A673 (cell line): ENCODE results near the gene HNMT.

Experiments
- CTCF ChIP-seq: fragments of 300-800, 200-600 bp; sonication (generic); conservative IDR thresholded peaks from 2 replicates; pipeline ENCODE4 v1.5.1; 2017; ENCODE audit warnings: low read depth, mild to moderate bottlenecking, antibody characterized with exemption, low read length, moderate library complexity, mixed read lengths
- EZH2 ChIP-seq: fragments of 200-600 bp; sonication (generic); IDR thresholded peaks from 2 replicates; pipeline ENCODE4 v1.6.1; 2017; ENCODE audit warnings: borderline replicate concordance, low read depth, mild to moderate bottlenecking, mixed read lengths, antibody characterized with exemption, low read length; ENCODE audit not compliant: poor library complexity, severe bottlenecking

DNA sequence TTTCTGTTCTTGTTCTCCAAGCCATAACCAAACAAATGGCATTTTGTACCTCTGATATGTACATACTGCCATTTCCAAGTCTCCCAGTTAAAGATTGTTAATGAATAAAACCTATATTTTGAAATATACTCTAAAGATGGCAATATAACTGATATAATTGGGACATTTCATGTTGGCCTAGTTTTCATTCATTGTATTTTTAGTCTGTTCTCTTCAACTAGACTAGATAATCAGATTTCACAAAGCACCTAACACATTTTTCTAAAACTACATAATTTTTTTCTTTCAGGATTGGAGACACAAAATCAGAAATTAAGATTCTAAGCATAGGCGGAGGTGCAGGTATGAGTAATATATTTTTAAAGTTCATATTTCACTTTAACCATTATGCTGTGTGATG lies 5.6 kb downstream of the HNMT start:
- no peak for TF ChIP-seq CTCF
- TF ChIP-seq EZH2 = no peak
